ENCODE results near the gene TMEM169.

DNA sequence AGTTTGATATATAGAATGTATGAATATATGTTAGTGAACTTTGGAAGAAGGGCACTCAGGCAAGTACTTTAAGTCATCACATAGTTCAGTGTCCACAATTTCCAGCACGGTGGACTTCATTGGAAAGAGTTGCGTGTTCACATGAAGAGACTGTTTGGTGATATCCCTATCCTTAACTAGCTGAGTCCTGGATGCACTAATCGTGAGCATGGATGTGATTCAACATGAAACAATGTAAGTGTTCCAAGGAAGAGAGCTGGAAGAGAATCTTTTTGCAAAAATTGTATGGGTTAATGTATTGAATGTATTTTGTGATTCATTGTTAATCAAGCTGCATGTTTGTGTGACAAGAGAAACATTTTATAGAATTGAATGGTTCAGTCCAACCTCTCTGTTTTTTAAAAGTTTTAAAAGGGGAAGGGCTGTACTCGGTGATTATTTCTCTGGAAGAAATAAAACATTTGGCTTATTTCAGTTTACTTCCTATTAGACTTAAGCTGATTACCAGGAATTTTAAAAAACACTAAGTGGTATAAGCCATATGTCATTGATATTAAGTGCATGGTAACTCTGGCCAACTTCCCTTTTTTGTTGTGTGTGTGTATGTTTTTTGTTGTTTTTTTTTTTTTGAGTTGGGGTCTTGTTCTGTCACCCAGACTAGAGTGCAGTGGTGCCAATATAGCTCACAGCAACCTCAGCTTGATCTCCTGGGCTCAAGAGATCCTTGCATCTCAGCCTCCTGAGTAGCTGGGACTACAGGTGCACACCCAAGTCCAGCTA is 36.0 kb downstream of the TMEM169 start:
- TF ChIP-seq, protein P1, sequence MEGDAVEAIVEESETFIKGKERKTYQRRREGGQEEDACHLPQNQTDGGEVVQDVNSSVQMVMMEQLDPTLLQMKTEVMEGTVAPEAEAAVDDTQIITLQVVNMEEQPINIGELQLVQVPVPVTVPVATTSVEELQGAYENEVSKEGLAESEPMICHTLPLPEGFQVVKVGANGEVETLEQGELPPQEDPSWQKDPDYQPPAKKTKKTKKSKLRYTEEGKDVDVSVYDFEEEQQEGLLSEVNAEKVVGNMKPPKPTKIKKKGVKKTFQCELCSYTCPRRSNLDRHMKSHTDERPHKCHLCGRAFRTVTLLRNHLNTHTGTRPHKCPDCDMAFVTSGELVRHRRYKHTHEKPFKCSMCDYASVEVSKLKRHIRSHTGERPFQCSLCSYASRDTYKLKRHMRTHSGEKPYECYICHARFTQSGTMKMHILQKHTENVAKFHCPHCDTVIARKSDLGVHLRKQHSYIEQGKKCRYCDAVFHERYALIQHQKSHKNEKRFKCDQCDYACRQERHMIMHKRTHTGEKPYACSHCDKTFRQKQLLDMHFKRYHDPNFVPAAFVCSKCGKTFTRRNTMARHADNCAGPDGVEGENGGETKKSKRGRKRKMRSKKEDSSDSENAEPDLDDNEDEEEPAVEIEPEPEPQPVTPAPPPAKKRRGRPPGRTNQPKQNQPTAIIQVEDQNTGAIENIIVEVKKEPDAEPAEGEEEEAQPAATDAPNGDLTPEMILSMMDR (IDR thresholded peaks at IDR 0.05), result no peak
- no peak for TF ChIP-seq POLR2A (IDR thresholded peaks at IDR 0.05)

Data from right lobe of liver (tissue), 4 donors.